HEK293 (cell line): ENCODE data around the gene STAM2.

ENCODE experiments used
- CTCF ChIA-PET: fragments of 350-600 bp; formaldehyde crosslinking; extraction: SDS; loops from one replicate; lab custom pipeline; 2021; ENCODE audit warnings: antibody characterized with exemption; lab: Yijun Ruan, JAX
- POLR2A ChIA-PET: fragments of 300-600 bp; formaldehyde crosslinking; extraction: SDS; loops from one replicate; lab custom pipeline; 2020; ENCODE audit warnings: antibody characterized with exemption, inconsistent platforms; lab: Yijun Ruan, JAX
- H3K27ac ChIP-seq: fragments of 200-500 bp; sonication (Bioruptor generic); 2 replicates; pipeline ENCODE4 v1.5.1; 2014; ENCODE audit warnings: low read depth, low read length, control low read depth, inconsistent platforms; ENCODE audit errors: extremely low read depth
- H3K36me3 ChIP-seq, 2 experiments: fragments of 200-500 bp in 1 of 2; sonication (Bioruptor generic) in 1 of 2; 1 replicate in 1 of 2; 2 replicates in 1 of 2; pipeline ENCODE4 v1.5.1; 2014 to 2017; ENCODE audit warnings: inconsistent platforms in 2 of 2, low read length in 2 of 2; ENCODE audit not compliant: control insufficient read depth in 2 of 2, insufficient read depth in 1 of 2
- H3K4me1 ChIP-seq: fragments of 200-500 bp; sonication (Bioruptor generic); 2 replicates; pipeline ENCODE4 v1.5.1; 2014; ENCODE audit warnings: mild to moderate bottlenecking, low read length, inconsistent platforms; ENCODE audit not compliant: control insufficient read depth, insufficient read depth
- H3K4me3 ChIP-seq: 2 replicates; pipeline ENCODE4 v1.5.1; 2011; ENCODE audit warnings: low read depth, mild to moderate bottlenecking, control low read depth, low read length, moderate library complexity
- H3K9me3 ChIP-seq: fragments of 200-500 bp; sonication (Bioruptor generic); 2 replicates; pipeline ENCODE4 v1.5.1; 2014; ENCODE audit warnings: low read depth, low read length, inconsistent platforms; ENCODE audit not compliant: control insufficient read depth, insufficient read depth
- BCL11A ChIP-seq: fragments of 450-650 bp; formaldehyde crosslinking; IDR thresholded peaks from 2 replicates; pipeline ENCODE4 v1.5.1; 2016; ENCODE audit warnings: low read depth, missing biosample characterization, missing genetic modification characterization
- EGR2 ChIP-seq: fragments of 450-650 bp; formaldehyde crosslinking; IDR thresholded peaks from 2 replicates; pipeline ENCODE4 v1.5.1; 2016; ENCODE audit warnings: low read depth, missing biosample characterization, missing genetic modification characterization
- HOXD13 ChIP-seq: sonication (generic); formaldehyde crosslinking; IDR thresholded peaks from 2 replicates; pipeline ENCODE4 v1.8.0; 2022; ENCODE audit warnings: missing genetic modification reagents, borderline replicate concordance
- IKZF3 ChIP-seq: fragments of 450-650 bp; IDR thresholded peaks from 2 replicates; pipeline ENCODE4 v1.5.0; 2018; ENCODE audit warnings: missing biosample characterization, mild to moderate bottlenecking, missing genetic modification characterization, moderate library complexity
- OSR2 ChIP-seq: fragments of 450-650 bp; formaldehyde crosslinking; IDR thresholded peaks from 2 replicates; pipeline ENCODE4 v1.5.1; 2016; ENCODE audit warnings: missing biosample characterization, missing genetic modification characterization
- ZBTB17 ChIP-seq: fragments of 450-650 bp; formaldehyde crosslinking; IDR thresholded peaks from 2 replicates; pipeline ENCODE4 v1.5.1; 2016; ENCODE audit warnings: missing biosample characterization, missing genetic modification characterization
- ZBTB8A ChIP-seq: fragments of 450-650 bp; formaldehyde crosslinking; IDR thresholded peaks from 2 replicates; pipeline ENCODE4 v1.5.1; 2016; ENCODE audit warnings: missing biosample characterization, missing genetic modification characterization
- ZFHX2 ChIP-seq: fragments of 450-650 bp; formaldehyde crosslinking; conservative IDR thresholded peaks from 2 replicates; pipeline ENCODE4 v1.5.1; 2016; ENCODE audit warnings: missing biosample characterization, missing genetic modification characterization
- ZIC2 ChIP-seq: fragments of 450-650 bp; formaldehyde crosslinking; IDR thresholded peaks from 2 replicates; pipeline ENCODE4 v1.5.1; 2016; ENCODE audit warnings: missing biosample characterization, missing genetic modification characterization
- ZNF366 ChIP-seq: fragments of 450-650 bp; formaldehyde crosslinking; conservative IDR thresholded peaks from 2 replicates; pipeline ENCODE4 v1.5.1; 2016; ENCODE audit warnings: missing biosample characterization, missing genetic modification characterization
- TF ChIP-seq, protein P1 (sequence below): fragments of 450-650 bp; formaldehyde crosslinking; IDR thresholded peaks from 2 replicates; pipeline ENCODE4 v1.5.1; 2017; ENCODE audit warnings: missing biosample characterization, missing genetic modification characterization
- TF ChIP-seq, protein P2 (sequence below): fragments of 450-650 bp; formaldehyde crosslinking; IDR thresholded peaks from 2 replicates; pipeline ENCODE4 v1.5.1; 2016; ENCODE audit warnings: missing biosample characterization, missing genetic modification characterization
- TF ChIP-seq, protein P3 (sequence below): fragments of 450-650 bp; formaldehyde crosslinking; IDR thresholded peaks from 2 replicates; pipeline ENCODE4 v1.5.1; 2016; ENCODE audit warnings: missing biosample characterization, missing genetic modification characterization
- TF ChIP-seq, protein P4 (sequence below): fragments of 450-650 bp; formaldehyde crosslinking; IDR thresholded peaks from 2 replicates; pipeline ENCODE4 v1.5.1; 2017; ENCODE audit warnings: missing biosample characterization, missing genetic modification characterization

Gene STAM2

DNA sequence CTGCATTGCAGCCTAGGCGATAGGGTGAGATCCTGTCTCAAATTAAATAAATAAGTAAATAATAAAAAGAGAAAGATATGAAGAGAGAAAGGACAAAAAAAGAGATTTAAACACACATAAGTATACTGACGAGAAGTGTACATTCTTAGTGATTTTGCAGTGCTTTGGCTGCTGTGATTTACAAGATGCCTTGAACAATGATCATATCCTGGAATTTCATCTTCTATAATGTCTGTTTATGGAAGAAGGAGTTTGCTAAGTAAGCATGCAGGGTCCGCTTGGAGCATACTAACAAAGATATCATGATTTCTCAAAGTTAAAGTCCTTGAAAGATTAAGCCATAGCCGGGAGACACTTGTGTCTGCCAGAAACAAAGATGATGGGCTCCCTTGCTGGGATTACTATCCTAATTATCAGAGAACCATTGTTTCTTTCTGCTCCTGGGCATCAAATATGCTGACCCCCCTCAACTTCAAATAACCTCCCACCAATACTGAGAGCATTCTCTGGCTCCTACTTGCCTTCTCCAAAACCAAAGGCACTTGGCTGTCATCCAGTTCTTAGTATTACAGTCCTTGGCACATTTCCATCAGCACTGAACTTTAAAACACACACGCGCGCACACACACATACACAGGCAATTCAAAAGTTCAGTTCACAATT is 47.5 kb upstream of the STAM2 start (continued):
- TF ChIP-seq BCL11A (no peak), EGR2 (tag by site-specific recombination) (0 out of 2 replicates have a peak, but pooled peaks have one; percentile 19), IKZF3 (tag by site-specific recombination) (0 out of 2 replicates have a peak, but pooled peaks have one; percentile 41), ZNF366 (tag by site-specific recombination) (0 out of 2 replicates have a peak, but pooled peaks have one; percentile 7), ZFHX2 (peak; percentile 35), OSR2 (tag by site-specific recombination) (peak; percentile 64), ZBTB8A (tag by site-specific recombination) (no peak; the same call in 1 of the 2 replicates)
- TF ChIP-seq, protein P1, sequence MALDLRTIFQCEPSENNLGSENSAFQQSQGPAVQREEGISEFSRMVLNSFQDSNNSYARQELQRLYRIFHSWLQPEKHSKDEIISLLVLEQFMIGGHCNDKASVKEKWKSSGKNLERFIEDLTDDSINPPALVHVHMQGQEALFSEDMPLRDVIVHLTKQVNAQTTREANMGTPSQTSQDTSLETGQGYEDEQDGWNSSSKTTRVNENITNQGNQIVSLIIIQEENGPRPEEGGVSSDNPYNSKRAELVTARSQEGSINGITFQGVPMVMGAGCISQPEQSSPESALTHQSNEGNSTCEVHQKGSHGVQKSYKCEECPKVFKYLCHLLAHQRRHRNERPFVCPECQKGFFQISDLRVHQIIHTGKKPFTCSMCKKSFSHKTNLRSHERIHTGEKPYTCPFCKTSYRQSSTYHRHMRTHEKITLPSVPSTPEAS = peak; percentile 80
- TF ChIP-seq, protein P2, sequence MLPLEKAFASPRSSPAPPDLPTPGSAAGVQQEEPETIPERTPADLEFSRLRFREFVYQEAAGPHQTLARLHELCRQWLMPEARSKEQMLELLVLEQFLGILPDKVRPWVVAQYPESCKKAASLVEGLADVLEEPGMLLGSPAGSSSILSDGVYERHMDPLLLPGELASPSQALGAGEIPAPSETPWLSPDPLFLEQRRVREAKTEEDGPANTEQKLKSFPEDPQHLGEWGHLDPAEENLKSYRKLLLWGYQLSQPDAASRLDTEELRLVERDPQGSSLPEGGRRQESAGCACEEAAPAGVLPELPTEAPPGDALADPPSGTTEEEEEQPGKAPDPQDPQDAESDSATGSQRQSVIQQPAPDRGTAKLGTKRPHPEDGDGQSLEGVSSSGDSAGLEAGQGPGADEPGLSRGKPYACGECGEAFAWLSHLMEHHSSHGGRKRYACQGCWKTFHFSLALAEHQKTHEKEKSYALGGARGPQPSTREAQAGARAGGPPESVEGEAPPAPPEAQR (tag by site-specific recombination) = no peak
- TF ChIP-seq, protein P3, sequence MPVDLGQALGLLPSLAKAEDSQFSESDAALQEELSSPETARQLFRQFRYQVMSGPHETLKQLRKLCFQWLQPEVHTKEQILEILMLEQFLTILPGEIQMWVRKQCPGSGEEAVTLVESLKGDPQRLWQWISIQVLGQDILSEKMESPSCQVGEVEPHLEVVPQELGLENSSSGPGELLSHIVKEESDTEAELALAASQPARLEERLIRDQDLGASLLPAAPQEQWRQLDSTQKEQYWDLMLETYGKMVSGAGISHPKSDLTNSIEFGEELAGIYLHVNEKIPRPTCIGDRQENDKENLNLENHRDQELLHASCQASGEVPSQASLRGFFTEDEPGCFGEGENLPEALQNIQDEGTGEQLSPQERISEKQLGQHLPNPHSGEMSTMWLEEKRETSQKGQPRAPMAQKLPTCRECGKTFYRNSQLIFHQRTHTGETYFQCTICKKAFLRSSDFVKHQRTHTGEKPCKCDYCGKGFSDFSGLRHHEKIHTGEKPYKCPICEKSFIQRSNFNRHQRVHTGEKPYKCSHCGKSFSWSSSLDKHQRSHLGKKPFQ (tag by site-specific recombination) = peak; percentile 52; the same call in 1 of the 2 replicates
- TF ChIP-seq, protein P4, sequence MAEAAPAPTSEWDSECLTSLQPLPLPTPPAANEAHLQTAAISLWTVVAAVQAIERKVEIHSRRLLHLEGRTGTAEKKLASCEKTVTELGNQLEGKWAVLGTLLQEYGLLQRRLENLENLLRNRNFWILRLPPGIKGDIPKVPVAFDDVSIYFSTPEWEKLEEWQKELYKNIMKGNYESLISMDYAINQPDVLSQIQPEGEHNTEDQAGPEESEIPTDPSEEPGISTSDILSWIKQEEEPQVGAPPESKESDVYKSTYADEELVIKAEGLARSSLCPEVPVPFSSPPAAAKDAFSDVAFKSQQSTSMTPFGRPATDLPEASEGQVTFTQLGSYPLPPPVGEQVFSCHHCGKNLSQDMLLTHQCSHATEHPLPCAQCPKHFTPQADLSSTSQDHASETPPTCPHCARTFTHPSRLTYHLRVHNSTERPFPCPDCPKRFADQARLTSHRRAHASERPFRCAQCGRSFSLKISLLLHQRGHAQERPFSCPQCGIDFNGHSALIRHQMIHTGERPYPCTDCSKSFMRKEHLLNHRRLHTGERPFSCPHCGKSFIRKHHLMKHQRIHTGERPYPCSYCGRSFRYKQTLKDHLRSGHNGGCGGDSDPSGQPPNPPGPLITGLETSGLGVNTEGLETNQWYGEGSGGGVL (tag by site-specific recombination) = peak; percentile 49

DNA sequence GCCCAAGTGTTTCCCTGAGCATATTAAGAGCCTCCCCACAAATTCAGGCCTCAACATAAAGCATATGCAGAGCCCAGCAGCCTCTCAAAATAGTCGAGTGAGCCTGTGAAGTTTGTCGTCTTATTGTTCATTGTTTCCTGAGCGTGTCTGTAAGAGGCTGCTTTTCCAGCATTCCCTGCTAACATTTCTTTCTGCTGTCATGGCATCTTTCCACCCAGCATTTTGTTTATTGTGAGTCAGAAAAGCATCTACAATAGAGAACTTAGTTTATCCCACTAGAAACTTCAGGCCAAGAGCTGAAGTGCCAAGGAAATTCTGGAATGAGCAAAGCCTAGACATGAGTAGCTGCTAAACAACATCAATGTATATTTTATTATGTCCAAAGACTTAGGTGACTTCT is 46.3 kb upstream of the STAM2 start:
- POLR2A ChIA-PET = no interaction called here
- no peaks in the 10 kb centered on the region for H3K9me3 ChIP-seq
- no peak overlapping the region for H3K4me3 ChIP-seq
- H3K4me1 ChIP-seq = peaks cover 9% of the 10 kb centered on the region
- no peaks in the 10 kb centered on the region for H3K36me3 ChIP-seq
- TF ChIP-seq ZIC2 (tag by site-specific recombination) (no peak), ZBTB17 (0 out of 2 replicates have a peak, but pooled peaks have one; percentile 30)
- TF ChIP-seq, all 188 proteins: peak for 1
- CTCF ChIA-PET = no interaction called here
- H3K27ac ChIP-seq = no peak overlapping the region

DNA sequence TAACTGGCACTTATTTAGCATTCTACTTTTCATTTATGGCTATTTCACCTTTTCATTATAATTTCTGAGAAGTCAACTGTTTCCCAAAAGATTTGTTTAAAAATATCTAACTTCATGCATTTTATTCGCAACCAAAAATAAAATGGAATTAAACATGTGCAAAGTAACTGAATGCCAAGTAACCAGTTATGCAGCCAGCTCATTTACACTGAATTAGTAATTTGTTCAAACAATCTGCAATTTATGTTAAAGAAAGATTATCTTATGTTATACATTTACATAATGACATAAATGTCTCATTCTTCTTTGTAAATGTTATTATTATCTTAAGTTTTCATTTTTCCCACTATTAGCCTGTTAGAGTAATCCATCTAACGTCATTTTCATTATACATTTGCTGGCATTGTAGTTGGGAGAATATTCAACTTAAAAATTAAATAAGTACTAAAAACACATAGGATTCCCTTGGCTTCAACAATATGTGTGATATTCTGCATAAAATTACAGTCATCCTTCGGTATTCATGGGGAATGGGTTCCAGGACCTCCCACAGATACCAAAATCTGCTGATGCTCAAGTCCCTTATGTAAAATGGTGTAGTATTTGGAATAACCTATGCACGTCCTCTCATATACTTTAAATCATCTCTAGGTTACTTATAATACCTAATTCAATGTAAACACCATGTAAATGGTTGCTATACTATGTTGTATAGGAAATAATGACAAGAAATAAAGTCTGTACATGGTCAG is 43.7 kb upstream of the STAM2 start:
- CTCF ChIA-PET = no interaction called here
- Histone ChIP-seq H3K27ac (no peak overlapping the region), H3K36me3 (no peaks in the 10 kb centered on the region), H3K4me1 (peaks cover 9% of the 10 kb centered on the region), H3K4me3 (no peak overlapping the region), H3K9me3 (no peaks in the 10 kb centered on the region)
- no peak for TF ChIP-seq HOXD13
- POLR2A ChIA-PET = no interaction called here
